Measurements from ENCODE around the gene HLF. TPM values are rescaled to one million over a fixed set of nuclear protein-coding genes. Genes with fewer than 3 reads are reported as not detected.

Gene HLF
- total and polyA plus RNA-seq, 10 of the 15 experiments (the other 5 are each of a cell fraction or from before 2014, with no cell fraction given), result 0.01 to 0.33 (median 0.20) TPM; not detected in 3

GRCh38 chr17:55238931-55239297 lies 25.8 kb upstream of the HLF start:
- H3K27me3 ChIP-seq (replicated peaks in 1 of 2; ENCODE audit: control insufficient read depth in 2 of 2, insufficient read depth in 2 of 2, low read length in 1 of 2), result no peaks in the 10 kb centered on the region
- H3K79me2 ChIP-seq (ENCODE audit: control insufficient read depth, insufficient read depth, low read length), result no peaks in the 10 kb centered on the region
- DNase-seq (ENCODE audit: low read depth, low spot score) (no peak), FAIRE-seq (no peak), ATAC-seq (peak; percentile 45)
- peak overlapping the region; percentile 4; the same call in 1 of the 2 replicates for H3K9ac ChIP-seq (ENCODE audit: control insufficient read depth, insufficient read depth, low read length)
- no peak overlapping the region for H3K27ac ChIP-seq (ENCODE audit: control insufficient read depth, insufficient read depth)
- BruUV-seq (replicated peaks), result no TSS peak
- ChIA-PET SMC1A (ENCODE audit: uncharacterized antibody, unreplicated experiment) (interaction anchor here (0.9 kb wide), 1 partner anchor 204 kb away, joined by 3 read pairs; no protein-coding TSS in a partner anchor), POLR2A (interaction anchor here (1.0 to 1.3 kb wide), 2 partner anchors 14 to 148 kb away, joined by 3 to 4 read pairs; no protein-coding TSS in a partner anchor), CTCF (interaction anchor here (0.6 to 1.0 kb wide), 2 partner anchors 245 to 262 kb away, joined by 3 to 4 read pairs; no protein-coding TSS in a partner anchor), RAD21 (ENCODE audit: unreplicated experiment) (no interaction called here)
- H3K9me3 ChIP-seq (replicated peaks; ENCODE audit: control insufficient read depth, insufficient read depth, low read length), result no peaks in the 10 kb centered on the region
- WGBS (ENCODE audit: insufficient coverage, insufficient replicate concordance, low lambda C conversion rate, missing lambda C conversion rate), result 11% methylated on average over 4 of the region's 4 CpGs
- peak overlapping the region; percentile 89 for H2AFZ ChIP-seq (ENCODE audit: control insufficient read depth, low read depth, low read length)
- H3K4me2 ChIP-seq (ENCODE audit: control insufficient read depth, insufficient read depth), result peak overlapping the region; percentile 86
- peak overlapping the region; percentile 59 for H3K4me3 ChIP-seq
- H3K4me1 ChIP-seq (ENCODE audit: control insufficient read depth, insufficient read depth, low read length), result peaks cover 13% of the 10 kb centered on the region
- TF ChIP-seq CTCF (IDR thresholded peaks at IDR 0.05 in 2 of 3, conservative IDR thresholded peaks at IDR 0.05 in 1 of 3; ENCODE audit: control insufficient read depth in 2 of 3, extremely low read depth in 1 of 3, insufficient read depth in 1 of 3, low read depth in 3 of 3, low read length in 3 of 3), result 0 out of 6 replicates have a peak, but pooled peaks of 1 of the 3 experiments have one; percentile 13
- no peak for TF ChIP-seq BRCA1 (IDR thresholded peaks at IDR 0.05; ENCODE audit: low read depth, low read length)
- TF ChIP-seq ZSCAN29 (IDR thresholded peaks at IDR 0.05), result no peak
- TF ChIP-seq NR2F1 (conservative IDR thresholded peaks at IDR 0.05), result no peak
- no peaks in the 10 kb centered on the region for H4K20me1 ChIP-seq (ENCODE audit: control insufficient read depth, insufficient read depth)
- intact Hi-C loops (cut with micrococcal nuclease; ENCODE audit: unreplicated experiment) (no loop called here), in situ Hi-C loops (cut with MboI) (no loop called here)
- H3K36me3 ChIP-seq (ENCODE audit: control insufficient read depth in 2 of 2, insufficient read depth in 2 of 2, low read length in 1 of 2), result no peaks in the 10 kb centered on the region

GRCh38 chr17:55241097-55241496 lies 23.7 kb upstream of the HLF start:
- in situ Hi-C loops (cut with MboI) (no loop called here), intact Hi-C loops (cut with micrococcal nuclease; ENCODE audit: unreplicated experiment) (no loop called here)
- no peak for TF ChIP-seq ZNF687 (IDR thresholded peaks at IDR 0.05)
- TF ChIP-seq BRCA1 (IDR thresholded peaks at IDR 0.05; ENCODE audit: low read depth, low read length), result no peak
- TF ChIP-seq TAF1 (IDR thresholded peaks at IDR 0.05; ENCODE audit: borderline replicate concordance, low read depth, low read length), result no peak
- TF ChIP-seq ATF7 (IDR thresholded peaks at IDR 0.05; ENCODE audit: low read depth), result no peak
- no peak for TF ChIP-seq TBL1XR1 (IDR thresholded peaks at IDR 0.05; ENCODE audit: low read depth, low read length)
- no peak for FAIRE-seq
- ChIA-PET CTCF (interaction anchor here (1.2 kb wide), 1 partner anchor 63 kb away, joined by 3 read pairs; no protein-coding TSS in a partner anchor), RAD21 (ENCODE audit: unreplicated experiment) (no interaction called here), SMC1A (ENCODE audit: uncharacterized antibody, unreplicated experiment) (no interaction called here), POLR2A (no interaction called here)
- no peaks in the 10 kb centered on the region for H3K9me3 ChIP-seq (replicated peaks; ENCODE audit: control insufficient read depth, insufficient read depth, low read length)
- H2AFZ ChIP-seq (ENCODE audit: control insufficient read depth, low read depth, low read length), result no peak overlapping the region
- H3K4me1 ChIP-seq (ENCODE audit: control insufficient read depth, insufficient read depth, low read length), result peaks cover 13% of the 10 kb centered on the region
- no peak for DNase-seq (ENCODE audit: low read depth, low spot score)
- BruUV-seq (replicated peaks), result no TSS peak
- H3K4me2 ChIP-seq (ENCODE audit: control insufficient read depth, insufficient read depth), result no peak overlapping the region
- H3K27me3 ChIP-seq (replicated peaks in 1 of 2; ENCODE audit: control insufficient read depth in 2 of 2, insufficient read depth in 2 of 2, low read length in 1 of 2), result no peaks in the 10 kb centered on the region
- ATAC-seq, result no peak
- 7% methylated on average over 2 of the region's 2 CpGs for WGBS (ENCODE audit: insufficient coverage, insufficient replicate concordance, low lambda C conversion rate, missing lambda C conversion rate)
- no peak overlapping the region for H3K27ac ChIP-seq (ENCODE audit: control insufficient read depth, insufficient read depth)
- no peaks in the 10 kb centered on the region for H4K20me1 ChIP-seq (ENCODE audit: control insufficient read depth, insufficient read depth)
- no peaks in the 10 kb centered on the region for H3K36me3 ChIP-seq (ENCODE audit: control insufficient read depth in 2 of 2, insufficient read depth in 2 of 2, low read length in 1 of 2)
- no peak overlapping the region for H3K4me3 ChIP-seq
- H3K9ac ChIP-seq (ENCODE audit: control insufficient read depth, insufficient read depth, low read length), result no peak overlapping the region
- H3K79me2 ChIP-seq (ENCODE audit: control insufficient read depth, insufficient read depth, low read length), result no peaks in the 10 kb centered on the region

Measured in GM12878 (cell line).